HG02623 (cell line): Measurements from ENCODE around the gene ADAMTS9.

ENCODE experiments used
- ATAC-seq: cut with Tn5 transposase; IDR thresholded peaks from one replicate; pipeline ENCODE4 v1.9.1; 2021; ENCODE audit warnings: moderate library complexity; ENCODE audit not compliant: unreplicated experiment

Gene ADAMTS9

DNA sequence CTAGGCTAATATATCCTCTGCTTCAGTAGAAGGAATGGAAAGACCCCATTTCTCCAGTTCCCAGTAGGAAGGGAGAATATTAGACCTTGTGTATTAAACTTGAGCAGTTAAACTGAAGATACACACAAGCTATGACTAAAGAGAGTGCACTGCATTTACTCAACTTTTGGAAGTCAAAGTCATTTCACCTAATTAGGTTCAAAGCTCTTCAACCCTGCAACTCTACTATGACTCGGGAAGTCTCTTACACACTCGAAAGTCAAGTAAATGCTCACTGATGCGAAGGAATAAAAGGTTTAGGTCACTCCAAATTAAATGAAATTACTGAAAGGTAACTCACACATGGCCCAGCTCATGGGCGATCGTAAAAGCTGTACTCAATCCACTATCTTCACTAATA lies 33.8 kb downstream of the ADAMTS9 start:
- no peak for ATAC-seq

DNA sequence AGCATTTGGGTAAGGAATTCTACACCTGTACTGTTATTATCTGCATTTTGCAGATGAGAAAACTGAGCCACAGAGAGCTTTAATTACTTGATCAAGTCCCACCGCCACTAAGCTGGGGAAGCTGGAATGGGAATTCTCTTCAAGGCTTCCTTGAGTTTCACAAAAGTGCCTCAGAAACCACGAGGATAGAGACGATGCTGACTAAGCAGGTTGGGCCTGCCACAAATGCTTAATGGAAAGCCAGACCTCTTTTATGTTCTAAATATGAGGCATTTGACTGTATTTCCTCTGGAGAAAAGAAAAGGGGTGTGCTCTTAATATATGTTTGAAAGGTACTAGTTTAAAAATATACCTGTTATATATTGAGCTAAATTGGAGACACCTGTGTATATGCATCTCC lies 34.7 kb downstream of the ADAMTS9 start:
- no peak for ATAC-seq

DNA sequence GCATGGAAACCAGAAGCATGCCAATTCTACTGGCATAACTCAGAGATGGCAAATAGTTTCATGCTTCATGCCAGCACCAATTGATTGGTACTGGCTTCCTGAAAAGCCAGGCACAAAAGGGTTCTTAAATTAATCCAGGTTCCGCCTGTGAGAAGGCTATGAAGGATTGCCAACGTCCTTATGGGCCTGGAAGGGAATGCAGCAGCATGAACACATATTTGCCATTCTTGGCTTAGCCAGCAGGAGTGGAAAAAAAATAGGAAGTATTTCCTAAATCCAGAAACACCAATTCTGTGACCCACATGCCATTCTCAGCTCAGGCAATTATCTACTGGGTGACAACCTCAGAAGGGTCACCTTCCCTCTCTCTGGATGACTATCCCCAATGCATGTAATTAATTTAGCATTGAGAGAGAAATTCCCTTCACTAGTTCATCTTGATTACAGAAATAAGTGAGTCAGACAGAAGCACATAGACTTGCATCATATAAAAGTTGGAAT lies 36.0 kb downstream of the ADAMTS9 start:
- no peak for ATAC-seq

DNA sequence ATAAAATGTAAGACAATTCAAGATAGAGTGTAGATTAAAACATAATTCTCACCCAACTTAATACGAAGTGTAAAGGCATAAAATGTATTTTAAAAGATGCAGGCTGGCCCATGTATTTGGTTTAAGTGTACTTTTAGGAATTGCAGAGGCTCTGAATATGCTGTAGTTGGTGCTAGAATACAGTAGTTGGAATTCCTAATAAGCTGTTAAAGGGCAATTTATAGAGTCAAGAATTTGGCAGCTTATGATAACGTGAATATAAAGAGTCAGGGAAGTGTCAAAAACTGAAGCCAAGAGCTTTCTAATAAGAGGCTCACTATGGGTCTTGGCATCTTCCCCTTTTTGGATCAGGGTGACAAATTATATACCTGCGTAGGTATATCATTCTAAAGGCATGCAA lies 36.5 kb downstream of the ADAMTS9 start:
- ATAC-seq = no peak

DNA sequence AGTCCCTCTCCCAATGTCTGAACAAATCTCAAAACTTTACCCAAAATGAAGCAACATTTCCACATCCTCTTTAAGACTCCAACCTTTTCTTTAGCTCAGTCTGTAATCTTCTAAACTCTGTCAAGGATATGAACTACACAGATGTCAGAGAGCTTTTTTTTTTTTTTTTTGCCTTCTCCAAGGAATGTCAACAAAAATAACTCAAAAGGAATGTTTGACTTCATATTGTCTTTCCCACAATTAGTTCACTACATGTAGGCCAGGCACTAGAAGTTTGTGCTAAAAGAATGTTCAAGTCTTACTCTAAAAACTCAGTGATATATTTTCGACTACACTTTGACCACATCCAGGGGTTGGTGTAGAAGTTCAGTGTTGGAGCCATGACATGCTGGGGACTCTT lies 37.1 kb downstream of the ADAMTS9 start:
- ATAC-seq = no peak

DNA sequence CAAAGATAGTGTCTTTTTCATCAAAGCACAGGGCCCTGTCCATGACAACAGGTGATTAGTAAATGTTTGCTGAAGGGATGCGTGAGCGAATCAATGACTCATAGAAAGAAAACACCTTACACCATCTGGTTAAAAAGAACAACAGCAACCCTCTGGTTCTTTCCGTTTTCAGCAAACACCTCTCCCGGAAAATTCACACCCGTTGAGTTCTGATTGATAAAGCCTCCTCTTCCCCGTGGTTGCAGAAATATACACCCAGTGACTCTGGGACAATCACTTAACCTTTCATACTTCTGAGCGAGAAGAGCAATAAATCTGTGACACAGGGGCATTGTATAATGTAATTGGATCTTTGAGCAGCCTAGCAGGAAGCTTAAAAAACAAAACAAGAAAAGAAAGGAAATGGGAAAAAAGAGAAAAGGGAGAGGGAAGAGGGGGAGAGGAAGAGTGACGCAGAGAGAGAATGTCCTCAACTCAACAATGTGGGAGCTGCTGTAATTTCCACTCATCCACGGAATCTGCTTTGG lies 37.6 kb downstream of the ADAMTS9 start:
- ATAC-seq = no peak

DNA sequence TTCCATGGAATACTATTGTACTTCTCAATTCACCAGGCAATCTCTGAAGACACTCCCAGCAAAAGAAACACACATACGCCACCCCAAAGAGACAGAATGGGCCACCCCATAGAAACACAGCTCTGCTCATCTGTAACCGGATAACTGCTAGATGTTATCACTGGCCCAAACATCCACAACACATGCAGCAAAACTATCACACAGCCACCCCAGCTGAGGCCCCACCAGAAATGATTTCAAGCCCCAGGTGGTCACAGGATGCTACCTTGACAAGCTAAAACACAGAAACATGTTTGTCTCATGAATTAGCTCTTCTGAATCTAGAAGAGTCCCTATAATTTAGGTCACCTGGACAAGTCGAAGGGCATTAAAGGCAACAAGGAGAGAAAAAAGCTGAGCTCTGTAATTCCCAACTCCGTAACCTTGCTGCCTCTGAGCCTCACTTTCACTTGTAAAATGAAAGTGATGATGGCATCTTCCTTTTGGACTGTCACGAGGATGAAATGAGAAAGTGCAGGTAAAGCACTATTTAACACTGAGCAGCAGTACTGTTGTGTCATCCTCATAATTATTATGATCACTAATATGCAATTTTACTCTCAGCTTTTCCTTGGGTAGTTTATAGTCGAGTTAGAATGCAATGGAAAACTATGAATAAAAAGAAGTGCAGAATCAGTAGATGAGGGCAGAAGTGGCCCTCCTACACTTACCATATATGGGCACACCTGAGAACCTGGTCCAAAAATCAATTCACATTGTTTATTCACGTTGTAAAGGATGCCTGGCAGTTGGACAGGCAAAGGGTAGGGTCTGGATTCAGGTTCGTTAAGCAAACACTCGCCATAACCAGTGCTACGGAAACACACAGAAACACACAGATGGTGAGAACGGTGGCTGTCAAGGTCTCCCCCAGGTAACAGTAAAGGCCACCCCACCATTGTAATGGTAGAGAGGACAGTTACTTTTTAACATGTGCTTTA lies 38.6 kb downstream of the ADAMTS9 start:
- no peak for ATAC-seq

DNA sequence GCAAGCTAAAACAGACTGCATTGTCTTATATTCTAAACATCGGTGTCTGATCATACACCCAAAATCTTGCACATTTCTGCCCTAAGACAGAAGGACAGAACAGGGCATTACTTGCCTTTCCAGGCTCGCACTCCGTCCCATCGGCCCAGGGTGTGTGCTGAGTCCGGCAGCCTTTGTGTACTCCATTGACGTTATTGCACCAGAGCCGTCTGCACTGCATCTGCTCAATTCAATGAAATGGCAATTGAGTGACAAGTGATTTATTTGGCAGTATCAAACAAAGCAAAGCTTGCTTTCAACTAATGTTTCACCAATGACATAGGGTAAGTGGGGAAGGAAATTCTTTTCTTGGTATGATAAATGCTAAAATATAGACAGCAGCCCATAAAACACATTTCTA lies 40.0 kb downstream of the ADAMTS9 start:
- ATAC-seq = no peak

DNA sequence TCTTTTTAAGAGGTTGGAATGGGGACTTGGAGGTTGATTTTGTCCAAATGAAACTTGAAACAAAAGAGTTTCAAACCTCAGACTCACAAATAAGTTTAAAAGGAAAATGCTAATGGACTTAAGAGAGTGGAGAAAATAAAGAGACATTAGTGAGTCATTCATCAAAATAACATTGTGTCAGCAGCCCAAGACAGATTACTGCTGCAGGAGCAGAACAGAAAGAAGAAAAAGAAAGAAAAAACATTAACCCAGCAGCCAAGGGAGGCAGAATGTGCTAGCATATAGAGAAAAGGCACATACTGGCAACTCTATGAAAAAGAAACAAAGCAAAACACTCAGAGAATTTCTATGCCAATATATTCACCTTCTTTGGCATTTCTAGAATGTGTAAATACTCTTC lies 42.6 kb downstream of the ADAMTS9 start:
- no peak for ATAC-seq

DNA sequence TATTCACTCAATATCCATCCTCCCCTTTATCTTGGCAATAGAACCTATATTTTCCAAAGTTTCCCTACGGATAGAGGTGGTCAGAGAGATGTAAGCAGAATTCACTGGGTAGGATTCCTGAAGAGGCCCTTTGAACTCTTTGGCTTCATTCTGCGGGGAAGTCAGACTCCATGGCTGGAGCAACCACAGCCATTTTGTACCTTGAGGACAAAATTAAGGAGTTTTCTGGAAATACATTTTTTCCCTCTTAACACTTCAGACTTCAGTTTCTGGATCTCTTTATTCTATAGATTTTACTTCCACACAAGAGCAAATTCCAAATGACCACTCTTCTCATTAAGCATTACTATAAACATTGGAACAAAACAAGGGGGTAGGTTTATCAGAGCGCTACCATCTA lies 43.3 kb downstream of the ADAMTS9 start:
- no peak for ATAC-seq

DNA sequence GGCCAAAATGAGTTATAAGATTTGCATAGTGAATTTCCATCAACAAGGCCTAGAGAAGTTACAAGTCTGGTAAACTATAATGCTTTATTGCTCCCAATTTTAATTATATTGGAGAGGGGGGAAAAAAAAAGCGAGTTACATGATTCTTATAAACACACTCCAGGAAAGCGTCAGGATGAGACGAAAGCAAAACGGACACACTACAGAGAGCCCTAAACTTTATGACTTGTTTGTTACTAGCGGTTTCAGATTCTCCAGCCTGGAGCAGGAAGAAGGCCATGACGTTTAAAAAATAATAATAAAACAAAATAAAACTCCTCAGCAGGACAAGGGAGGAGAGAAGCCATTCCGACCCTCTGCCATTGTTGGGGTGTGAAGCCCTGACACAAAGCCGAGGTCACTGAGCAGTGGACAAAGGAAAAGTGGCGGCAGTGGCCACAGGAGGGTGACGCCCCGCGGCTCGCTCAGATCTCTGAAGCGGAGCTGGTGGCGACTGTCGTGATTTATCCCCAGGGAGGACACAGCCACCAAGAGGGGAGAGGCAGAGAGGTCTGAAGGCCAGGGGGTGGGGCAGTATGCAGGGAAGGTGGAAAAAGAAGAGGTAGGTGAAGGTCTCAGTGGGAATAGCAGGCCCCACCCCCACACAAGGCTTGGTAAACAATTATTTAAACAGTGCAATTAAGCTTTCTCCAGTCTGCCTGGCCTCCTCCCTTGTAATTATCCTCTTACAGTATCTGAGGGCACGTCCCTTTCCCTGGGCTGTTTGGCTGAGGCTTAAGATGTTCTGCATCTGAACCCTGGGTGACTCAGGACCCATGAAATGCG lies 45.3 kb downstream of the ADAMTS9 start:
- ATAC-seq = no peak

DNA sequence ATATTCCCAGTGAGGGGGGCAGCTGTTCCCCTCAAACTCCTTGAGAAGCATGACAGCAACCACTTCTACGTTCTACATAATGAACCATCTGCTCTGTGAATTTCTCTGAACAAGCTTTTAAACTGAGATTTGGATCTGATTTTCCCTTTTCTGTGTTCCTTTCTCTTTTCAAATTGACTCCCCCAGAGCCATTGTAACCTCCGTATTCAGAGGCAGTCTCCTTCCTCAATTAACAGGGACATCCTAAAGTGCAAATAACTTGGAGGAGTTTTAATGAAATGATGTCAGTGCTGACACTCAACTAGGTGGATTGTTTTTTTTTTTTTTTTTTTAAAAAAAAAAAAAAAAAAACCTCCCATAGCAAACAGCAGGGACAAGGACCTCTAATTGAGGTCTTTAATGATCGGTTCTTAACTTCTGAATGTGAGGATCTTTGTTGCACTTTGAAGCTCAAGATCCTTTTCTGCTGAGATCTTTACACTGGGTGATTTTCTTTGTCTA lies 48.8 kb downstream of the ADAMTS9 start:
- no peak for ATAC-seq

DNA sequence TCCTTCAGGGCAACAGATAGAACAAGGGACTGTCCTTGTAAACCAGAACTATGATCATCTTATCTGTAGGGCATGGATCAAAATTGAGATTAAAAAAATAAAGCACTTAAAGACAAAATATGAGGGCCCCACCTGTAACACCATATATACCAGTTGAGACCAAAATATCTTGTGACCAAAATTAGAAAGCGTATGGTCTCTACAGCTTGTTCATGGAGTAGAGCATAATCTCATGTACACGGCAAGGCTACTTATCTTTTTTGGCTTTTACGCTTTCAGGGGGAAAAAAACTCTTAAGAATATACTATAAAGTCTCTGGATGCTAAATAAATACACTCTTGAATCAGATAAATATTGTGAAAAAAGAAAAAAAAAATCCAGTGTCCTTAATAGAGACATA lies 49.3 kb downstream of the ADAMTS9 start:
- ATAC-seq = no peak

DNA sequence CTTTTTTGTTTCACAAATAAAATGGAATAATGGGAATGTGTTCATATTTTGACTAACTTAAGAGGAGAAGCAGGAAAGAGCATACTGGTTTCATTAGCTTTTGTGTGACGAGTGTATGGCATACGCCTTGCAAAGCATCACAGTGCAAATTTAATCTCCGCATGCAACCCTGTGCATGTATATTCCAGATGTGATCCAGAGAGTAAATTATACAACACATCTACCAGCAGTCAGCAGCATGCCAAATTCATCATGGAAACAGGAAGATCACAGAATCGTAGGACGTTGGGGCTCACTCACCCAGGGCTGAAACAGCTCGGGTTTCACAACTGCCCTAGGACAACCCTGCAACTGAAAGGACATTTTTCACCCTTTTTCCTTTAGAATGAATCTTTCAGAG lies 53.4 kb downstream of the ADAMTS9 start:
- no peak for ATAC-seq

DNA sequence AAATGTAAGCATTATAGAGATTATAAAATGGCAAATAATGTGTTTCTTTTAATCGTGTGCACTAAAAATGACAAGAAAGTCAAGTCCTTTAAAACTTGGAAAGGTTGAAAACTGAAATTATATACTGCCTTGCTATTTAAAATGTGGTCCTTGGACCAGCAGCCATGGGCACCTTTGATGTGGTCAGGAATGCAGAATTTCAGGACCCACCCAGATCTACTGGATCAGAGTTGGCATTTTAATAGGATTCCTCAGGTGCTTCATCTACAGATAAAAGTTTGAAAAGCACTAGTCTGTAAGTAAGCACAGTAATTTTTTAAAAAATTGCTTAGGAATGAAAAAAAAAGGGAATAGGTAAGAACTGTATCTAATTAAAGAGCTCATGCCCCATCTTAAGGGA lies 55.8 kb downstream of the ADAMTS9 start:
- no peak for ATAC-seq

DNA sequence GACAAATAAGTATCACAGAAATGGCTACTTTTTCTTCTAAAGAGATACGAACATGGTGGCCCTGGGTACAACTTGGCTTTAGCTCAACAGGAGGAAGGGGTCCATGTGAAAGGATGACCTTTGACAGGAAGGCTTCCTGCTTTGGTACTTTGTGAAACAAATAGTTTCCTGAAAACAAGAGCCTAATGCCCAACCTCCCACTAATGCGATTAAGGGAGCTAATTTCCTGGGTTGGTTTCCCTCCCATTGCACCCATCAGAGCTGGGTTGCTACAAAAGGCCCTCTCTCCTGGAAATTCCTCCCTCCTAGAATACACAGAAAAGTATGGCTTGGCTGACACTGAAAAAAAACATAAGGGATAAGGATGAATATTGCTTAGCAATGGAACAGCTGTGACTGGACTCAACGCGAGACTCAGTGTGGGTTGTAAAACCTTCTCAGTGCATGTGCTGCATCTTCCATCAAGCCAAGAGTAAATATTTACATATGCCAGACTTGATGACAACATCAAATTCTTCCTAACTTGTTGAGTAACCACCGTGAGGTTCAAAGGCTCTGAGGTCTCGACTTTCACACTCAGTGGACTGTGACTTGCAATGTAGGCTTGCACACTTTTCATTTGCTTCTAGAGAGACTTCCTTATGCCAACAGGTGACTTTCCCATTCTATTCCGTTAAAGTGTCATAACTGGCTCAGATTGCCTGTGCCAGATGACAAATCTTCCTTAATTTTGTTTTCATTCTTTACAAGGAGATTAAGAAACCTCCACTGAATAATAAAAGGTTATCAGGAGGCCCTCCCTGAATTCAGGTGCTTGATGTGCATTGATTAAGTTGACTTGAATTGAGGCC lies 60.1 kb downstream of the ADAMTS9 start:
- no peak for ATAC-seq

DNA sequence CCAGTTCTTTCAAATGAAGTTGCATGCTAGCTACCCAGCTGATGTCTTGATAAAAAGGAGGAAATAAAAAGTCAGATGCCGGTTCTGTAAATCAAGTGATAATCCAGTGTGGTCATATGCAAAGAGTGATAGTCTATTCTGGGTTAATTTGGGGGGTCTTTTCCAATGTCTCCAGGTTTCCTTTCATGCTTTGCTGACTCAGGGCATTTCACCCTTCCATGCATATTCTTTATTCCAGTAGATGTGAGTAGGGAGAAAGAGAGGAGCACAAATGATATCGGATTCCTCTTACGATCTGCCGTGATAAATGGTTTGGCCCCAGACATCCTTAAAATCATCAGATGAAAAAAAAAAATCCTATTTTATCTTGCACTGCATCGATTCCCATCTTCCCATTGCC lies 60.8 kb downstream of the ADAMTS9 start:
- ATAC-seq = no peak

DNA sequence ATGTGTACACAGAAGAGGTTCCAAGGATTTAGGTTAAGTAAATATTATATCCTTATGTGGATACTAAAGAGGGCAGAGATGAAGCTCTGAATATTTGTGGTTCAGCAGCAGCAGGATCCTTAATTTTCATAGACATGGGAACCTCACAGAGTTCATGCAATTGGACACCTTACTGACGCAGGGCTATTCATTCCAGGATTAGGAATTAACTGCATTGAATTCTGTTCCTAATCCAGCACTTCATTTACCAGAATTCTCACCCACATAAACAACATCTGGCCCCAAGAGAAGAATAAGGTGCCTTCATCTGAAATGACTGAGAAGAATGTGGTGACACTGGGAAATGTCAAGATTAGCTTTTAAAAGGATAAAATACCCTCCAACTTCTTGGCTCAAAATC lies 62.4 kb downstream of the ADAMTS9 start:
- ATAC-seq = no peak

DNA sequence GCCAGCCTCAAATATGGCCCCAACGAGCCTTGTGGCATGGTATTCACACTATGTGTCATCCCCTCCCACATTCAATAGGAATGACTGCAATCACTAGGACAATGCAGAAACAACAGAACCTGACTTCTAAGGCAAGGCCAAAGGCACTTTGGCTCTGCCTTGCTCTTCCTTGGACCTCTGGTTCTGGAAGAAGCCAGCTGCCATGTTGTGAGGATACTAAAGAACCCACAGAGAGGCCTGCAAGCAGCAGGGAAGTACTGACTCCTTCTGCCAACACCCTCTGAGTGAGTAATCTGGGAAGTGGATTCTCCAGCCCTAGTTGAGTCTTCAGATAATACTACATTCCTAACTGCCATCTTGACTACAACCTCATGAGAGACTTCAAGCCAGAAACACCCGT lies 64.7 kb downstream of the ADAMTS9 start:
- ATAC-seq = no peak

DNA sequence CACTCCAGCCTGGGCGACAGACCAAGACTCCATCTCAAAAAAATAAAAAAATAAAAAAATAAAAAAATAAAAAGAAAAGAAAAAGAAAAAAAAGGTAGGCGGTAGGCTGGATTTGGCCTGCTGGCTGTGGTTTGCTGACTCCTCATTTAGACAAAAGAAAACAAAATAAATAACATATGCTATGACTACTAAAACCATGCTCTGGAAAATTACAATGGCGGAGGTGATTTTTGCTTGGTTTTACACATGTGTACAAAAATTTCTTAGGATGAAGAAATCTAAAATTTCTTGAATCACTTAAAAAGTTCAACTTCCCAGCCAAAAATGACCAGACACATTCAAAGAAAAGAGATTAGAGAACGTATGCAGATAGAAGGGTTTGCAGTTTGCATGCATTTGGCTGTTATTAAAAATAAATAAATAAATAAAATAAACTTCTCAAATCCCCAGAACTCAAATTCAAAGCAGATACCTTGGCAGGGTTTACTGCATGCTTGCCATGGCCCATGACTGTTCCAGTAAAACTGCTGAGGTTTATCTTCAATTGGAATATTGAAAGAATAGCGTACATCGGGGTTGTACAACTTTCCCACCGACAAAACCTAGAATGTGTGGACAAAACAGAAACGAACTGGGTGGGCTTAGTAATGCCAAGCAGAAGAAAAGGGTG lies 65.9 kb downstream of the ADAMTS9 start:
- ATAC-seq = no peak
